ENCODE results near the gene FAM110A.
"Not testable (repeated sequence)": the region's sequence is repeated elsewhere in the genome, so short reads cannot be mapped to it uniquely, and the experiment has no call there.

FAM110A gene

DNA sequence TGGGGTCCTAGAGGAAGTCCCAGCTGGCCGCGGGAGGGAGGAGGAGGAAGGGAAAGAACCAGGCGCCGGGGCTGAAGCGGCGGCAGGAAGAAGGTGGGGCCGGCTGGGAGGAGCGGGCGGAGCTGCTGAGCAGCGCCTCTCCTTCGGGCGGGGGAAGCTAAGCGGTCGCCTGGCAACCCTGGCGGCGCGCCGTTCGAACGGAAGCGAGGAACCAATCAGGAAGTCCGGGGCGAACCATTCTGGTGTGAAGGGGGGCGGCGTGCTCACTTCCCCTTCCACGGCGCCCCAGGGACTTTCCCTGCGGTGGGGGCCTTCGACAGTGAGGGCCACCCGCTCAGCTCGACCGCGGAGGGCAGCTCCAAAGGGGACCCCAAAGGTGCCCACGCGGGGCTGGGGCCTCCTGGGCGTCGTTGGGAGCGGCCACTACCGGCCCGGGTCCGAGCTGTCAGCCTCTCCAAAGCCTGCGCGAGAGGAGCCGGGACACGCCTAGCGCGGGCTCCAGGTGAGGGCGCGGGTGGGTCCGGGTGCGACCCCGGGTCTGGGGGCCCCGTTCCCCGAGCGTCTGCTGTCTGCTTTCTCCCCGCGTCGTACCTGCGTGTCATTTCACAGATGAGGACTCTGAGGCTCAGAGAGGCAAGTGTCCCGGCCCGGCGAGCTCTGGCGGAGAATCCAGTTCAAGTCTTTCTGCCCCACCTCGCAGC, at the start of gene FAM110A:
Gene FAM110A, plus strand, starts transcription at position 266 of the 701 bp plus-strand sequence. CDS start 11,090 bp downstream, outside the sequence.
- DNase-seq = peak; percentile 98

GRCh38 chr20:787825-788224, 45.7 kb upstream of the FAM110A start:
- no peak for DNase-seq

GRCh38 chr20:791056-791455, 42.5 kb upstream of the FAM110A start:
- no peak for DNase-seq

DNA sequence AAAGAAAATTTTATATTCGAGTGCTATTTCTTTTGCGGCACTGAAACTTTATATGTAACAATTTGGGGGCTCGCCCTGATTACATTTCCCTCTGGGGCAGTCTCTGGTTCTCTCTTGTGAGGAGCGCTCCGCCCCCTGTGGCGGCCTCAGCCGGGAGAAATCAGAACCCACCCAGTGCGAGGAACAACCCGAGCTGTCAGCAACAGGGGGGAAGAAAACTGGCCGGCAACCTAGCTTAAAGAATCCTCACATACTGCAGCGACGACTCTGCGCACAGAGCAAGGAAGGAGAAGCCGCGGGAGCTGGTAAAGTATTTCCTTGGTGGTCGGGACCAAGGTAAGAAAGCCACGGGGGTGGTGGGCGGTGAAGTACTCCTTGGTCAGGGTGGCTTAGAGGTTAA, 41.3 kb upstream of the FAM110A start:
- DNase-seq = no peak

DNA sequence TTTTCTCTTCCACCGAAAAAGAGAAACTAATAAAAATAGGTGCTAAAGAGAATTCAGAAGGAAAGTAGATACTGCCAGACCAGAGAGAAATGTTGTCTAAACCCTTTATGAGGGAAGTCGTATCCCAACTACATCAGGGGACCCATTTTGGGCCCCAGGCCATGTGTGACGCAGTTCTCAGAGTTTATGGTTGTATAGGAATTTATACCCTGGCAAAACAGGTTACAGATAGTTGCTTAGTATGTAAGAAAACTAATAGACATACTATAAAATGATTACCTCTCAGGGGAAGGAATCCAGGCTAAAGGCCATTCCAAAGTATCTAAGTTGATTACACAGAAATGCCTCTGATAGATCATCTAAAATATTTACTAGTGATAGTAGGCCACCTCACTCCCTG, 36.6 kb upstream of the FAM110A start:
- DNase-seq = no peak

GRCh38 chr20:798746-799145, 34.8 kb upstream of the FAM110A start:
- DNase-seq = not testable (repeated sequence)

DNA sequence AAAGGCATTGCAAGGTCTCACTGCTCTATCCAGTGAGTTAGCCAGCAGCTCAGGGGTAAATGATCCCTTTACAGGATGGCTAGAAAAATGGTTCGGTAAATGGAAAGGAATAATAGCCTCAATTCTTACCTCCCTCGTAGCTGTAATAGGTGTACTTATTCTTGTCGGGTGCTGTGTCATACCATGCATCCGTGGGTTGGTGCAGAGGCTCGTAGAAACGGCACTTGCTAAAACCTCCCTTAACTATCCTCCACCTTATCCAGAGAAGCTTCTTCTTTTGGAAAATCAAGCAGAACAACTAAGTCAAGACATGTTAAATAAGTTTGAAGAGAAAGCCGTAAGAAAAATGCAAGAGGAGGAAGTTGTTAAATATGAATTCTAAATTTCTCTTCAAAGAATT, 33.5 kb upstream of the FAM110A start:
- DNase-seq = not testable (repeated sequence)

GRCh38 chr20:801678-802077, 31.8 kb upstream of the FAM110A start:
- no peak for DNase-seq

DNA sequence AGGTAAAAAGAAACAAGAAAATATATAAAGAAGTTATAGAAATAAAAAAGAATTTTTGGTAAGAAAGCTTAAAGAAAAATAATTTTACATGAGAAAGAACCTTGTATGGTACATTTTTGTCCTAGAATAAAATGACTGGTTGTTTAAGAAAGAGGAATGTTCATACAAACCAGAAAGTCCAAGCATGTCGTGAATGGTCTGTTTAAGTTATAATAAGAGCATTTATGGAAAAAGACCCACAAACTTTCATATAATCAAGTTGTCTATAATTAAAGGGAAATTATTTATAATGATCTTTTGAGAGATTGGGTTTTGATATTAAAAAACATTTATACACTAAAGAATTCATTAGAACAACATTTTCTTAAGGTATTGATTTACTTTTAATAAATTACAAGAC, 27.8 kb upstream of the FAM110A start:
- no peak for DNase-seq

DNA sequence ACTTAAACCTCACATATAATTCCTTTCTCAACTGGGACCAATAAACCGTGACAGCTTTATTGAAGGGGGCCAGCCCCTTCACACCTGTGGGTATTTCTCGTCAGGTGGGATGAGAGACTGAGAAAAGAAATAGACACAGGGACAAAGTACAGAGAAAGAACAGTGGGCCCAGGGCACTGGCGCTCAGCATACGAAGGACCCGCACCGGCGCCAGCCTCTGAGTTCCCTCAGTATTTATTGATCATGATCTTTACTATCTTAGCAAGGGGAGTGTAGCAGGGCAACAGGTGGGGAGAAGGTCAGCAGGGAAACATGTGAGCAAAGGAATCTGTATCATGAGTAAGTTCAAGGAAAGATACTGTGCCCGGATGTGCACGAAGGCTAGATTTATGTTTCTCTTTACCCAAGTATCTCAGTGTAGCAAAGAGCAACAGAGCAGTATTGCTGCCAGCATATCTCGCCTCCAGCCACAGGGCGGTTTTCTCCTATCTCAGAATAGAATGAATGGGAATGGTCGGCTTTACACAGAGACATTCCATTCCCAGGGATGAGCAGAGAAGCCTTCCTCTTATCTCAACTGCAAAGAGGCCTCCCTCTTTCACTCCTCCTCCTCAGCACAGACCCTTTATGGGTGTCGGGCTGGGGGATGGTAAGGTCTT, 21.6 kb upstream of the FAM110A start:
- not testable (repeated sequence) for DNase-seq

GRCh38 chr20:812435-812814, 21.1 kb upstream of the FAM110A start:
- DNase-seq = not testable (repeated sequence)

DNA sequence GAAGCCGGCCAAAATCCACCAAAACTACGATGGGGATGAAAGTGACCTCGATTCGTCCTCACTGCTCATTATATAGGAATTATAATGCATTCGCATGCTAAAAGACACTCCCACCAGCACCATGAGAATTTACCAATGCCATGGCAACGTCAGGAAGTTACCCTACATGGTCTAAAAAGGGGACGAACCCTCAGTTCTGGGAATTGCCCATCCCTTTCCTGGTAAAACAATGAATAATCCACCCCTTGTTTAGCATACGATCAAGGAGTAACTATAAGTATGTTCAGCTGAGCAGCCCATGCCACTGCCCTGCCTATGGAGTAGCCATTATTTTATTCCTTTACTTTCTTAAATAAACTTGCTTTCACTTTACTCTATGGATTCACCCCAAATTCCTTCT, 20.1 kb upstream of the FAM110A start:
- DNase-seq = no peak

- DNase-seq = no peak
Observed at GRCh38 chr20:815226-815625, 18.3 kb upstream of the FAM110A start.

DNA sequence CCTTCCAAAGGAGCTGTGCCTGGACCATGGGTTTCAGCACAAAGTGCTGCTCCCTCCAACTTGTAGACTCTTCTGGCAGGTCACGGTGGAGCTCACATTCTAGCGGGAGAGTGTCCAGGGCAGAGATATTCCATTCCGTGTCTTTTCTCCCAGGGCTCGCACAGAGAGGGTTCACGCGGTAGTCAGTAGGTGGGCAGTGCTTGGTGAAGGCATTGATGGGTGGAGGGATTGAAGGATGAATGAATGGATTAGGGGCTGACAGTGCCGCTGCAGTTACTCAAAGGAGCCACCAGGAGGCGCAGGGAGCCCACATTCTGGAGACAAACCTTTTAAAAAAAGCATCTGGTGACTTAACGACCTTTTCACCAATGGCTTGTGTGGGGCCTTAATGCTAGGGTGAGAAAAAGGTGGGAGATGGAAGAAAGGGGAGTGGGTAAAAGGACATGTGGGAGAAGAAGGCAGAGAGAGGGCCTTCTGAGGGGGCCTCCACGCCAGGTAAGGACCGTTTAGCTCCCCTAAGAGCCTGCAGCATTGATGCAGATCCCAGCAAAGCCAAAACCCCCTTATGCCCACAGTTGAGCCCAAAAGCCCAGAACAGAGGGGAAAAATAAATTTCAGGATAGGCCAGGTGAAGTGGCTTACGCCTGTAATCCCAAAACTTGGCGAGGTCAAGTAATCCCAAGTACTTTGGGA, 17.5 kb upstream of the FAM110A start:
- peak; percentile 79 for DNase-seq

- no peak for DNase-seq
Observed at GRCh38 chr20:818001-818664, 15.4 kb upstream of the FAM110A start.

DNA sequence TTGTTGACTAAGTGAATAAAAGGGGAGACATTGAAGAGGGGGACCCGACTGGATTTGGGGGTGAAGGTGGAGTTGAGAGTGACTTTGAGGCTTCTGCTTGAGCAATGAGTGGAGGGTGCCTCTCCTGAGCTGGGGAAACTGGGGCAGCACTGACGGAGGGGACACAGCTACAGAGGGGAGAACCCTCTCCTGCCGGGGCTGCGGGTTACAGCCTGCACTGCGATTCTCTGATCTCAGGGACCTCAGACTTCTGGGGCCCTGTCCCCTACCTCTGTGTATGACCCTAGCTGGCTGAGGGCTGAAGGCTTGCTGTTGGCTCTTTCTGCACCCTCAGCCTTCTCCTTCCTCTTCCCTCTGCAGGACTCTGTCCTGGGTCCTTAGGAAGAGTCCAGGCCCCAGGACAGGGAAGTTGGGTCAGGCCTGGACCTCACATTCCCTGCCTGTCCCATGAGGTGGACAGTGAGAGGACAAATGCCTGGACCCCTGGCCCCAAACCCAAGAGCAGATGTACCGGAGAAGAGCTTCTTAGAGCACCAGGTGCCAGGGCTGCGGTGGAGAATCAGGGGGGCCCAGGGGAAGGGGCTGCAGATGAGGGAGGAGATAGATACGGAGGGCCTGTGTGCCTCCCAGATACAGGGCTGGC, 13.7 kb upstream of the FAM110A start:
- no peak for DNase-seq

- DNase-seq = no peak
Observed at GRCh38 chr20:820323-820953, 13.1 kb upstream of the FAM110A start.

DNA sequence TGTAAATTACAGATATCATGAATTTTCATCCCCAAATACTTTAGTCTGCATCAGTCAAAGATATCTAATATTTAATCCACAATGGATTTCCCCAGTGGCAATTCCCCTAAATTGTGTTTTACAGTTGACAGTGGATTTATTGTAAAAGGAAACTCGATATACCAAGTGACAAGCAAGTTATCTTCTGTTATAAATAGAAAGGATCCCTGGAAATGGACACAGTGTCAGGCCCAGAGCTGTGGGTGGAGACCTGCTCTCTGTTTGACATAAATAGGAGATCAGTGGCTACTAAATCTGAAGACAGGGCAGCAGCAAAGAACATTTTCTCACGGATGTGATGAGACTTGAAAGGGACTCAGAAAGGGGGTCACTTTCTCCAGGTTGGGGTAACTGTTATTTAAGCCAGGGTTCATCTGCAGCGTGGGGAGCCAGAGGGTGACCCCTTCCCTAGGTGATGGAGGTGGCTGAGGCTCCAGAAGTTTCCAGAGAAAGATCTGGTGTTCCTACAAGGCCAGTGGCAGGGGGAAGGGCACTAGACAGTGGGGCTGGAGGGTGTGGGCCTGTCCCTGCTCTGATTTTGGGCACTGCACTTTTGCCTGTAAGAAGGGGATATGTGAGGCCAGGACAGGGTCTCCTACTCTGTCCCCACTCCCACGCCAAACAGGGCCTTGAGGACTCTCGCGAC, 12.3 kb upstream of the FAM110A start:
- no peak for DNase-seq

DNA sequence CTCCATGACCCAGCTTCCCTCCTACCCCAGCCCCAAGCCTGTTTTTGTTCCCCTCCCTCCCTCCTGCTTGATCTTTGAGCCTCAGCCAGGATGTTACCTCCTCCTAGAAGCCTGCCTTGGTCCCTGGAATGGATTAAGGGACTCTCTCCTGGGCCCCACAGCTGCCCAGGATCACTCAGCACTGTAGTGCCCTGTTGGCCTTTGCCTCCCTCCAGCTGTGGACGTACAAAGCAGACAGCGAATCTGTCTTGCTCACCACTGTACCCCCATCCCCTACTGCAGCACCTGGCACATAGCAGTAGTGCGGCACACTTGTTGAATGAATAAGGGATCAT, 11.8 kb upstream of the FAM110A start:
- DNase-seq = no peak

DNA sequence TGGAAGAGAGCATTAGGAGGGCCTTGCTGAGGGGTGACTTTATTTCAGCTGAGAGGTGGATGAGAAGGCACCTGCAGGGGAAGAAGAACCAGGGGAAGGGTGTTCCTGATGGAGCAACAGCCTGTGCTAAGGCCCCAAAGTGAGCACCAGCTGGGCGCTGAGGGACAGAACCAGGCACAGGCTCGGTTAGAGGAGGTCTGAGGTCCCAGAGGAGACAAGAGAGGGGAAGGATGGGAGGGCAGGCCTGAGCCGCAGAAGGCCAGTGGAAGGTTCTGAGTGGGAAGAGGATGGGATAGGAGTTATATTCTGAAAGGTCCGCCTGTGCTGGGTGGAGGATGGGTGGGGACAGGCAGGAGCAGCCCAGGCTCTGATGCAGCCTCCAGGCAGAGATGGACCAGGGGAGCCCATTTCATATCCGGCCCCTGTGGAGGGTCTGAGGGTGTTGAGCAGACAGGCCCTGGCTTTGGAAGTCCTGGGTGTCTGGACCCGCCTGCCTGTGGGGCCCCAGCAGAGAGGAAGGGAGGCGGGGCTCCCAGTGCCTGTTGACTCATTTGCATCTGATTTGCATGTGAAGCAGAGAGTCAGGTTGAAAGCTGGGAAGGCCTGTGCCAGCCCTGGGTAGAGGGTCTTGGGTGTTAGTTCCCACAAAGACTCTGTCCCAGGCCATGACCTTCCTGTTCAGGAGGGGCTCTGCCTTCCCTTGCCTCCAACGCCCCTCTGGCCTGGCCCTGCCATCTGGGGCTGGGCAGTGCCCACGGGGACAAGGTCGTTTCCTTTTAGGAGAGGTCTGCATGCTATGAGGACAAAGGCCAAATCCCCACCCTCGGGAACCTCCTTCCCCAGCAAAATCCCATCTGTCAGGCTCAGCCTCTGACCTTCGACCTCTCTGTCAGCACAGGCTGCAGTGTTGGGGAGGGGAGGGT, 10.6 kb upstream of the FAM110A start:
- DNase-seq = no peak

DNA sequence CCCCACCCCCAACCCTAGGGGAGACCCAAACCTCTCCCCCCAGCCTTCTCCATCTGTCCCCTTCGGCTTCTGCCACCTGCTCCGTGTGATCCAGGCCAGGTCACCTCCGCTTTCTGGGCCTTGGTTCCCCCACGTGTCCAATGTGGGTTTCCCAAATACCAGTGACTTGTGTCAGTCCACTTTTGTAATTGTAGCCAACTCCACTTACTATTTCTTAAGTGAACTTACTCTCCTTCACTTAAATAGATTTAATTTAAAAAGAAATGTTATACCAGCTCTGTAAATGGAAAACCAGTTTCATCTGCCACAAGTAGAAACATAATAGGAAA, 10.0 kb upstream of the FAM110A start:
- no peak for DNase-seq
